Activated CD4-positive, alpha-beta T cell treated with anti-CD3 and anti-CD28 coated beads for 1 hour (primary cell): ENCODE data around the gene AFAP1.
"Not testable (repeated sequence)": the region's sequence is repeated elsewhere in the genome, so short reads cannot be mapped to it uniquely, and the experiment has no call there.

Experiments used
- DNase-seq: peaks from one replicate; pipeline ENCODE4 v3.0.0-alpha.2; 2020

AFAP1 gene

DNA sequence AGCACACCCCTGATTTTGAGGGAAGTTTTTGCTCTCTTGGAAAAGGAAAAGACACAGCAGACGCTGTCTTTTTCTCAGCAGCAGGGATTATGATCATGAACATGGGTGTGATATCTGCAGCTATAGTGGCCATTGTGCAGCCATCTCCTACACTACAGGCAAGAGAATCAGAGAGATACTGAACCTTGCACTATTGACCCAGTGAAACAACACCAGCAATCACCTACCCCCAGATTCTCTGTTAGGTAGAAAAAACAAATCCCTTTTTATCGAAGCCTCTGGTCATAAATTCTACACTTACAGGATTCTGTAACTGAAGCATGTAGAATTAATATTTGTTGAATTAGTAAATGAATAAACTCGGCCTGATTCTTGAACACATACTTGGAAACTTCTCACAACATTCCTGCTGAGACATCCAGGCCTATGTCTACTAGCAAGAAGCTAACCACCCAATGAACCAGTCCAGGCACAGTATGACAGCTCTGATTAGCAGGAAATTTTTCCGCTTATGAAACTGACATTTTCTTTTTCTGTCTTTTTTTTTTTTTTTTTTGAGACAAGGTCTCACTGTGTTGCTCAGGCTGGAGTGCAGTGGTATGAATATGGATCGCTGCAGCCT, 5.0 kb upstream of the AFAP1 start:
- DNase-seq: no peak

- not testable (repeated sequence) for DNase-seq
These were observed 4.0 kb upstream of the AFAP1 start for GRCh38 chr4:7943688-7944087.

GRCh38 chr4:7943211-7943610, 3.5 kb upstream of the AFAP1 start:
- DNase-seq: no peak

DNA sequence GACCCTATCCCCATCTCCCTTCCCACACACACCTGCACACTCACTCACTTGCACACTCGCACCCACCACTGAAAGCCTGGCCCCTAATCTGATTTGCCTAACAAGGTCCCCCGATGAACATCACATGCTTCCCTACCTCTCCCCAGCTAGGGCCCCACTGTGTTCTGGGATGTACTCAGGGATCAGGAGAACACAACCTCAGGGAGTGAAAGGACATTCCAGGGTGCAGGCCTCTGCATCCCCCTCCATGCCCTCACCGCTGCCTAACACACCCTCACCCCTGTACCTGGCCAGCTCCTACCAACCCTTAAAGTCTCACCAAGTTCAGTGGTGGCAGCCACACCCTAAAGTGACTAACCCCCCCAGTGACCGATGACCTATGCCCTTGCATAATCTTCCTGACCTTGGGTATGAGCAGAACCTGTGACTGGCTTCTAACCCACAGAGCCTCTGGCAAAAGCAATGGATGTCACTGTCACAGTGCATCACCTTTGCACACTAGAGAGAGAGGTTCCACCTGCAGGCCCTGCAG, 2.4 kb upstream of the AFAP1 start:
- no peak for DNase-seq

DNA sequence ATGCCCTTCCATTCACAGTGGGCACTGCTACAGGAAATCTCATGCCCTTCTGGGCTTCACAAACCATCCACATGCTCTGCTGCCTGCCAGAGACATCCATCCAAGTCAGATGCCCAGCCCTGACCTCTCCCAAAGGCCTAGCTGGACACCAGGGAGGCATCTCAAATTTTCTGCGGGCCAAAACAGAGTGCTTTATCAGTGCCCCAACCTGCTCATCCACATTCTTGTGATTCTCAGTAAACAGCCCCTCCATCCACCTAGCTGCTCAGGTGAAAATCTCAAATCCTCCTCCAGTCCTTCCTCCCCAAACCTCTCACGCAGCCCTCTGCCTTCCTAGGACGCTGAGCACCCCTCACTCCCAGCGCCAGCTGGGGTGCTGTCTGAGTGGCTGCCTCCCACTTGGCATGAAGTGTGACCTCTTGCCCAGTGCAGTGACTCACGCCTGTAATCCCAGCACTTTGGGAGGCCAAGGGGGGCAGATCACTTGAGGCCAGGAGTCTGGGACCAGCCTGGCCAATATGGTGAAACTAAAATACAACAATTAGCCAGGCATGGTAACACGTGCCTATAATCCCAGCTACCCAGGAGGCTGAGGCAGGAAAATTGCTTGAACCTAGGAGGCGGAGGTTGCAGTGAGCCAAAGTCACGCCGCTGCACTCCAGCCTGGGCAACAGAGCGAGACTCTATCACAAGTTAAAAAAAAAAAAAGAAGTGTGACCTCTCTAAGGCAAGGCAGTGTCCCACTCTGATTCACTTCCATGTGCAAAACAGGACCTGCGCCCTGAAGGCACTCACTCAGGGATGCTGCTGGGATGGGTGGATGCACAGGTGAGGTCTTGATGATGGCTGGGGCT, 1.7 kb upstream of the AFAP1 start:
- DNase-seq: no peak

DNA sequence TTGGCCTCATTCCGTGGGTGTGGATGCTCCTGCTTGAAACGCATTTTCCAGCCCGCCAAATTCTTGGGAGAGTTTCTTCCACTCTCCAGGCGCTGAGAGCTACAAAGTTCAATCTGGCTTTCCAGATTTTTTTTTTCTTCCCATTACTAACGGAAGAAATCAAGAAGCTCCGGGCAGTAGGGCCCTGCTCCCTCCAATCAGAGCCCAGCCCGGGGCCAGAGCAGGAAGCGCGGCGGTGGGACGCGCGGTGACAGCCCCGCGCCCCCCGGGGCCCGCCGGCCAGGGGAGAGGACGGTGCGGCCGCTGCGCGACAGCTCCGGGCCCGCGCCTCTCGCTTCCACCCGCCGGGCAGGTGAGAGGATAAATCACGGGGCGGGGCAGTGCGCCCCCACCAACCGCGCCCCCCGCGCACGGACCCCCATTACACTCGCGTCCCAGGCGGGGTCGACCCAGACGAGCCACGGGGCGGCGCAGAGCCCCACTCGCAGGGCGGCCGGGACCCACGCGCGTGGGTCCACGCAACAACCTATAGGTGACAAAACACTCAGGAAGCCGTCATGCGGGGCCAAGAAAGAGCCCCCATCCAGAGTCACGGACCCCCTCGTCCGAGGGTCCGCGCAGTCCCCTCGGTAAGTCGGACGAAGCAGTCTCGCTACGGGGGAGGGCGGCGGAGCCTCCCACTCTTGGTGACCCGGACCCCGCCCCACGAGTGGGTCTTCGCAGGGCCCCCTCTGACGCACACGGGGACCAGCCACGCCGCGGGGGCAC, 868 bp downstream of the AFAP1 start:
- peak; percentile 17 for DNase-seq

GRCh38 chr4:7938266-7938608, 1.4 kb downstream of the AFAP1 start:
- no peak for DNase-seq

DNA sequence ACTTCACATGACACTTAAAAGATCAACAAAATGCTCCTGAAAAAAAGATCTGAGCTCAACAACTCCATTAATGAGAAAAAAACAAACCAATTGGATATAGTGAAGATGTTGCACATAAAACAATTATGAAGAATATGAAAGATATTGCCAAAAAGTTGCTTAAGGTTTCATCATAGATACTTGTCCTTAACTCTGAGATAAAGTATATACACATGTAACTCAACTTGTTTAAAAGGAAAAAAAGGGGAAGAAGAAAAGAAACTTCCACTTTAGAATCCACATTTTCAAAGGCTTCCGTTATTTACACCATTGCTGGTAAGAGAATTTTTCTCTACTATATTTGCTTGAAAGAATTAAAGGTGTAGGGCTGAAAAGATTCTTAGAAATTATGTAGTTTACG, 2.7 kb downstream of the AFAP1 start:
- no peak for DNase-seq

DNA sequence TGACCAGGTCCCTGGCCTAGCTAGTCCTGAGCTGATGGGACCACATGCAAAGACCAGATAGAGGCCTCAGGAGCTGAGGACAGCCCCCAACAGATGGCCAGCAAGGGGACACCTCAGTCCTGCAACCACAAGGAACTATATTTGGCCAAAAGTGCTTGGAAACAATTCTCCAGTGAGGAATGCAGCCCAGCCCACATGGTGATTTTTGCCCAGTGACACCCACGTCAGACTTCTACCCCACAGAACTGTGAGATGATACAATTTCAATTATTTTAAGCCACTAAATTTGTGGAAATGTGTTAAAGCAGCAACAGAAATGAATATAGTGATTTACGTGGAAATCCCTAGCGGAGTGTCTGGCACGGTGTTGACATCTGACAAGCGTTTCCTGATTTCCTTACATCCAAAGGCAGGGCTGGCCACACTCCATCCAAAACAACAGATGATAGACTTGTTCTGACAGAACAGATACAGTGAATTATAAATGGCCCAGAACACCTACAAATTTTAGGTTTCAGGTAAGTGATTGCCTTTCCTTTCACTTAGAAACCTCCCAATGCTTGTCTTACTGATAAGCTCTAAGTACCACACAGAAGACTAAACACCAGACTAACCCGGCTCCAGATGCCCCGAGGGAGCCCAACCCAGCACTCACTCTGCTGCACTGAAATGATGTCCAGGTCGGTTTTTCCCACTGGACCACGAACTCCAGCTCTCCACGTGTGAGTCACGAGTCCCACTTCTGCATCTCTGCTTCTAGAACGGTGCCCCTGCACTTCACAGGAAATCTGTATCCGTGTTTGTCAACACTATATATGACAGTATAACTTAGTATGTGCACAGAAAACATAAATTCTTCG, 5.8 kb downstream of the AFAP1 start:
- no peak for DNase-seq

GRCh38 chr4:7932287-7932686, 7.4 kb downstream of the AFAP1 start:
- DNase-seq: no peak

DNA sequence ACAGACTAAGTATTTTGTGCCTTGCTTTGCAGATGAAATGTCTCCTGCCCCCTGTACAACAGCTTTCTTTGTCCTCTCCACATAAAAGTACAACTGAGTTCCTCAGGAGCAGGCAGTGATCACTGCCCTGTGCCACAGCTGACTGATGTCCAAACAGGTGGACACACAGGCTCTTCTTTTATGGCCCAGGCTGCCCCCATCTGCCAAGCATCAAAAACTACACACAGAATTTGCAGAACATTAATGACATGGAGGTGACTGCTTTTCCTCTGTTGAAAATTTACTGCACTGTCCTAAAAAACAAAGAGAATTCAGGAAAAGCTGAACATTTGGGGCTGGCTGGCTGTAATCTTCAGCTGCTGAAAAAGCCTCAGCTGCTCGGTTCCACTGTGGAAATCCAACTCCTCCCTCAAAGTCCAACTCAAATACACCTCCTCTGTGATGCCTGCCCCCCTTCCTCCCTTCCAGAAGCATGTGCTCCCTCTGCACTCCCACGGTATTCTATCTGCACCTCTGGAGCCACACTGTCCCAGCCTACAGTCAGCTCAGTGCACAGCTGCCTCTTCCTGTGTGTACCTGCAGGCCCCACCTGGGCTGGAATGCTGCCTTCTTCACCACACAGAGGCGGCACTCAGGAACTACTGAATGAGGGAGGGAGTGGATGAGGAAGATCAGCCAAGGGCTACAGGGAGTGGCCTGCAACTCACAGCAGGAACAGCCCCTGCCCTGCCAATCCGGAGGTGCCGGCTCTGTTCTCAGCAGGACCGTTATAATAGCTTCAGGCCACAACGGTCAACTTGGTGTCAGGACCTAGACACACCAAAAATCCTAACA, 10.3 kb downstream of the AFAP1 start:
- no peak for DNase-seq

GRCh38 chr4:7928711-7929110, 10.9 kb downstream of the AFAP1 start:
- DNase-seq: no peak

- DNase-seq: no peak
These were observed 12.8 kb downstream of the AFAP1 start for GRCh38 chr4:7926822-7927221.

DNA sequence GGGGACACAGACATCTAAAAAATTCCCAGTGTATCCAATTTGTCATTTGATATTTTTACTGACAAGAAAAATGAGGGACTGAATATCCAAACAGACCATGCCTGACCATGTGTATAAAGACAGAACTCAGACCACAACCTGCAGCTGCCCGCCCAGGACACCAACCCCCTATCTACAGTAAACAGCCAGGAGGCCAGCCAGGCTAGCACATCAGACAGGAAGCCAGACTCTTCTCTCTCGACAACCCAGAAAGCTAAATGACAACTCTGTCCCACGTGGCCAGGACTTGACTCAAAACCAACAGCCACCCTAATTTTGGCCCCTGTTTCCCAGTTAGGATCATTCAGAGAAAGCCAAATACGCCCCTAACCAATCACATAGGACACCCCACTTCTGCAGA, 15.1 kb downstream of the AFAP1 start:
- no peak for DNase-seq

DNA sequence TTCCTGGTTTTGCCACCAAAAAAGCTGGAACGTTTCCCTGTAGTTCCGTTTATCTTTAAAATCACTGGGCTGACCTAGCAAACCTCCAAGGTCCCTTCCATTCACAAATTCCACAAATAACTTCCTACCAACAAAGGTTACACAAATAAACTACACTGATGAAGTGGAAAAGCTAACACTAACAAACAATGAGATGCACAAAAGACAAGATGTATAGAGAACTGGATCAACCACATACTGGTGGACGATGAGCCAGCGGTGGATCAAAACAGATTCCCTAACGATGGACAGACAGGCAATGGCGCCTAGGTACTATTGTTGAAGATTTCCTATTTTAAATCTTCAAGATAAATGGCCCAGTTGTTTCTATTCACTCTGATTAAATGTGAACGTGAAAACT, 15.5 kb downstream of the AFAP1 start:
- DNase-seq: no peak

- DNase-seq: no peak
These were observed 17.2 kb downstream of the AFAP1 start for GRCh38 chr4:7922466-7922865.

- DNase-seq: no peak
These were observed 20.7 kb downstream of the AFAP1 start for GRCh38 chr4:7918981-7919380.

DNA sequence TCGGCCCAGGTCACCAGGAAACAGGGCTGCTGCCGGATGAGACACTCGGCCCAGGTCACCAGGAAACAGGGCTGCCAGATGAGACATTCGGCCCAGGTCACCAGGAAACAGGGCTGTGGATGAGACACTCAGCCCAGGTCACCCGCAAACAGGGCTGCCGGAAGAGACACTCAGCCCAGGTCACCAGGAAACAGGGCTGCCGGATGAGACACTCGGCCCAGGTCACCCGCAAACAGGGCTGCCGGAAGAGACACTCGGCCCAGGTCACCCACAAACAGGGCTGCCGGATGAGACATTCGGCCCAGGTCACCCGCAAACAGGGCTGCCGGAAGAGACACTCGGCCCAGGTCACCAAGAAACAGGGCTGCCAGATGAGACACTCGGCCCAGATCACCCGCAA, 21.5 kb downstream of the AFAP1 start:
- not testable (repeated sequence) for DNase-seq

GRCh38 chr4:7917669-7918068, 22.0 kb downstream of the AFAP1 start:
- no peak for DNase-seq

DNA sequence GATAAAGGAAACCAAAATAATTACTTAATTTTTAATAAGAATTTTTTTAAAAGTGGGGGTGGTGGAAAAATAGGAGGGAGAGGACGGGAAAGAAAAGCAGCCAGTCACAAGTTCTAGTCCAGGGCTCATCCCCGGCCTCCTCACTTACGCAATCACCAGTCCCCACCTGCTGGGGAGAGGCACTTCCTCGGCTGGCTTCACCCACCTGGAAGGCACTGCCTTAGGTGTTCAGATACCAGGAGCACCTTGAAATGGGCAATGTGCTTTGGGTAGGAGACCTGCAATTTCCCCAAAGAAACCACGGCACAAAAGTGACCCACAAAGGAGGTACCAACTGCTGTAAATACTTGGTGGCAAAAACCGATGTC, 23.8 kb downstream of the AFAP1 start:
- DNase-seq: no peak

DNA sequence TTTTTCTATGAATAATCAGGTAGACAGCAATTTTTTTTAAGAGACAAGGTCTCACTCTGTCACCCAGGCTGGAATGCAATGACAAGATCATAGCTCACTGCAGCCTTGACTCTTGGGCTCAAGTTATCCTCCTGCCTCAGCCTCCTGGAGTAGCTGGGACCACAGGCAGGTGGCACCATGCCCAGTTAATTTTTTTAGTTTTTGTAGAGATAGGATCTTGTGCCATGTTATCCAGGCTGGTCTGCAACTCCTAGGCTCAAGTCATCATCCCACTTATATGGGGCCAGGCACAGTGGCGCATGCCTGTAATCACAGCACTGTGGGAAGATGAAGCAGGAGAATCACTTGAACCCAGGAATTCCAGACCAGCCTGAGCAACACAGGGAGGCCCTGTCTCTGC, 26.8 kb downstream of the AFAP1 start:
- no peak for DNase-seq
